GM21529 (cell line): ENCODE measurements around the gene PDXDC1.
"Not testable (repeated sequence)": the region's sequence is repeated elsewhere in the genome, so short reads cannot be mapped to it uniquely, and the experiment has no call there.

Experiments used
- ATAC-seq: cut with Tn5 transposase; IDR thresholded peaks from one replicate; pipeline ENCODE4 v1.9.1; 2021; ENCODE audit not compliant: unreplicated experiment

PDXDC1 gene

GRCh38 chr16:14973785-14974322, 972 bp upstream of the PDXDC1 start:
- not testable (repeated sequence) for ATAC-seq

GRCh38 chr16:14974331-14974655, 533 bp upstream of the PDXDC1 start:
- not testable (repeated sequence) for ATAC-seq

- peak; percentile 17 for ATAC-seq
These were observed 780 bp downstream of the PDXDC1 start for GRCh38 chr16:14975418-14976194.

GRCh38 chr16:14976971-14977736, 2.3 kb downstream of the PDXDC1 start:
- ATAC-seq, result not testable (repeated sequence)

- ATAC-seq, result not testable (repeated sequence)
These were observed 3.5 kb downstream of the PDXDC1 start for GRCh38 chr16:14978281-14978680.

GRCh38 chr16:14978908-14979307, 4.1 kb downstream of the PDXDC1 start:
- not testable (repeated sequence) for ATAC-seq

- not testable (repeated sequence) for ATAC-seq
These were observed 6.4 kb downstream of the PDXDC1 start for GRCh38 chr16:14981234-14981633.

GRCh38 chr16:14982521-14982920, 7.7 kb downstream of the PDXDC1 start:
- ATAC-seq, result not testable (repeated sequence)

- ATAC-seq, result not testable (repeated sequence)
These were observed 13.3 kb downstream of the PDXDC1 start for GRCh38 chr16:14988092-14988491.

- ATAC-seq, result peak; percentile 55
These were observed 13.9 kb downstream of the PDXDC1 start for GRCh38 chr16:14988661-14989191.

GRCh38 chr16:14989291-14990281, 14.8 kb downstream of the PDXDC1 start:
- peak; percentile 60 for ATAC-seq

- ATAC-seq, result not testable (repeated sequence)
These were observed 18.7 kb downstream of the PDXDC1 start for GRCh38 chr16:14993277-14994151.

- not testable (repeated sequence) for ATAC-seq
These were observed 21.9 kb downstream of the PDXDC1 start for GRCh38 chr16:14996702-14997101.

- ATAC-seq, result not testable (repeated sequence)
These were observed 23.5 kb downstream of the PDXDC1 start for GRCh38 chr16:14998300-14998699.

- not testable (repeated sequence) for ATAC-seq
These were observed 25.0 kb downstream of the PDXDC1 start for GRCh38 chr16:14999845-15000244.

GRCh38 chr16:15002448-15002847, 27.6 kb downstream of the PDXDC1 start:
- not testable (repeated sequence) for ATAC-seq

- ATAC-seq, result not testable (repeated sequence)
These were observed 30.7 kb downstream of the PDXDC1 start for GRCh38 chr16:15005357-15006132.

GRCh38 chr16:15008647-15009046, 33.8 kb downstream of the PDXDC1 start:
- ATAC-seq, result not testable (repeated sequence)

GRCh38 chr16:15012941-15013340, 38.1 kb downstream of the PDXDC1 start:
- not testable (repeated sequence) for ATAC-seq
